Measurements from ENCODE around the gene PACC1. TPM values are rescaled to one million over a fixed set of nuclear protein-coding genes. Genes with fewer than 3 reads are reported as not detected.

Gene PACC1
- total RNA-seq, 1 donor from 2014 or later, result 25.8 TPM

- Mint-ChIP-seq H3K4me1 (ENCODE audit: low read depth, unreplicated experiment) (peaks cover 16% of the 10 kb centered on the region), H3K27me3 (ENCODE audit: unreplicated experiment) (peaks cover 4% of the 10 kb centered on the region), H3K9me3 (ENCODE audit: unreplicated experiment) (no peaks in the 10 kb centered on the region), H3K4me3 (ENCODE audit: unreplicated experiment) (no peak overlapping the region), H3K36me3 (ENCODE audit: unreplicated experiment) (no peaks in the 10 kb centered on the region), H3K27ac (ENCODE audit: unreplicated experiment) (no peak overlapping the region)
- no peak for DNase-seq
- no peak for TF ChIP-seq CTCF (IDR thresholded peaks at IDR 0.05; ENCODE audit: partially characterized antibody, unreplicated experiment)
Measured at GRCh38 chr1:212450331-212450881, 35.7 kb upstream of the PACC1 start.

GRCh38 chr1:212447478-212447877 lies 32.8 kb upstream of the PACC1 start:
- Mint-ChIP-seq H3K27ac (ENCODE audit: unreplicated experiment) (no peak overlapping the region), H3K4me3 (ENCODE audit: unreplicated experiment) (no peak overlapping the region), H3K4me1 (ENCODE audit: low read depth, unreplicated experiment) (peaks cover 13% of the 10 kb centered on the region), H3K9me3 (ENCODE audit: unreplicated experiment) (no peaks in the 10 kb centered on the region), H3K36me3 (ENCODE audit: unreplicated experiment) (no peaks in the 10 kb centered on the region), H3K27me3 (ENCODE audit: unreplicated experiment) (peaks cover 1% of the 10 kb centered on the region)
- DNase-seq, result no peak
- no peak for TF ChIP-seq CTCF (IDR thresholded peaks at IDR 0.05; ENCODE audit: partially characterized antibody, unreplicated experiment)

- Mint-ChIP-seq H3K27me3 (ENCODE audit: unreplicated experiment) (peaks cover 1% of the 10 kb centered on the region), H3K27ac (ENCODE audit: unreplicated experiment) (no peak overlapping the region), H3K4me3 (ENCODE audit: unreplicated experiment) (no peak overlapping the region), H3K4me1 (ENCODE audit: low read depth, unreplicated experiment) (peaks cover 9% of the 10 kb centered on the region), H3K36me3 (ENCODE audit: unreplicated experiment) (no peaks in the 10 kb centered on the region), H3K9me3 (ENCODE audit: unreplicated experiment) (no peaks in the 10 kb centered on the region)
- no peak for DNase-seq
- no peak for TF ChIP-seq CTCF (IDR thresholded peaks at IDR 0.05; ENCODE audit: partially characterized antibody, unreplicated experiment)
Measured at GRCh38 chr1:212446333-212446732, 31.6 kb upstream of the PACC1 start.

GRCh38 chr1:212442408-212442807 lies 27.7 kb upstream of the PACC1 start:
- DNase-seq, result no peak
- Mint-ChIP-seq H3K36me3 (ENCODE audit: unreplicated experiment) (no peaks in the 10 kb centered on the region), H3K4me1 (ENCODE audit: low read depth, unreplicated experiment) (no peaks in the 10 kb centered on the region), H3K27me3 (ENCODE audit: unreplicated experiment) (peaks cover 3% of the 10 kb centered on the region), H3K9me3 (ENCODE audit: unreplicated experiment) (no peaks in the 10 kb centered on the region), H3K27ac (ENCODE audit: unreplicated experiment) (no peak overlapping the region), H3K4me3 (ENCODE audit: unreplicated experiment) (no peak overlapping the region)
- TF ChIP-seq CTCF (IDR thresholded peaks at IDR 0.05; ENCODE audit: partially characterized antibody, unreplicated experiment), result no peak

GRCh38 chr1:212440419-212440818 lies 25.7 kb upstream of the PACC1 start:
- no peak overlapping the region for H3K27ac Mint-ChIP-seq (ENCODE audit: unreplicated experiment)
- no peak for TF ChIP-seq CTCF (IDR thresholded peaks at IDR 0.05; ENCODE audit: partially characterized antibody, unreplicated experiment)
- DNase-seq, result no peak
- H3K36me3 Mint-ChIP-seq (ENCODE audit: unreplicated experiment), result no peaks in the 10 kb centered on the region
- H3K4me3 Mint-ChIP-seq (ENCODE audit: unreplicated experiment), result no peak overlapping the region
- H3K4me1 Mint-ChIP-seq (ENCODE audit: low read depth, unreplicated experiment), result no peaks in the 10 kb centered on the region
- H3K27me3 Mint-ChIP-seq (ENCODE audit: unreplicated experiment), result peaks cover 3% of the 10 kb centered on the region
- no peaks in the 10 kb centered on the region for H3K9me3 Mint-ChIP-seq (ENCODE audit: unreplicated experiment)
